Fibroblast of skin of scalp (primary cell): ENCODE measurements around the gene ARHGEF28.

ENCODE experiments used
- DNase-seq: peaks from one replicate; pipeline ENCODE4 v3.0.0-alpha.2; 2013

ARHGEF28 gene

GRCh38 chr5:73942783-73943182, 316.8 kb downstream of the ARHGEF28 start:
- no peak for DNase-seq

GRCh38 chr5:73943397-73943796, 317.4 kb downstream of the ARHGEF28 start:
- DNase-seq, result no peak

GRCh38 chr5:73944581-73944980, 318.6 kb downstream of the ARHGEF28 start:
- no peak for DNase-seq

- no peak for DNase-seq
Measured at GRCh38 chr5:73945505-73945904, 319.5 kb downstream of the ARHGEF28 start.

- DNase-seq, result no peak
Measured at GRCh38 chr5:73946278-73946677, 320.3 kb downstream of the ARHGEF28 start.

GRCh38 chr5:73946919-73947602, 321.1 kb downstream of the ARHGEF28 start:
- DNase-seq, result no peak

GRCh38 chr5:73947906-73948640, 322.1 kb downstream of the ARHGEF28 start:
- DNase-seq, result peak; percentile 88

GRCh38 chr5:73948720-73949119, 322.7 kb downstream of the ARHGEF28 start:
- peak; percentile 55 for DNase-seq

GRCh38 chr5:73950441-73950873, 324.5 kb downstream of the ARHGEF28 start:
- peak; percentile 52 for DNase-seq

GRCh38 chr5:73950912-73951430, 325.0 kb downstream of the ARHGEF28 start:
- DNase-seq, result no peak

GRCh38 chr5:73952872-73953271, 326.9 kb downstream of the ARHGEF28 start:
- DNase-seq, result no peak

- no peak for DNase-seq
Measured at GRCh38 chr5:73954381-73954780, 328.4 kb downstream of the ARHGEF28 start.

GRCh38 chr5:73955271-73955846, 329.4 kb downstream of the ARHGEF28 start:
- DNase-seq, result no peak

- no peak for DNase-seq
Measured at GRCh38 chr5:73957397-73958001, 331.5 kb downstream of the ARHGEF28 start.

- DNase-seq, result no peak
Measured at GRCh38 chr5:73958037-73958436, 332.0 kb downstream of the ARHGEF28 start.

- no peak for DNase-seq
Measured at GRCh38 chr5:73960023-73960422, 334.0 kb downstream of the ARHGEF28 start.

GRCh38 chr5:73960426-73960825, 334.4 kb downstream of the ARHGEF28 start:
- DNase-seq, result no peak

GRCh38 chr5:73962801-73963425, 336.9 kb downstream of the ARHGEF28 start:
- peak; percentile 66 for DNase-seq

- no peak for DNase-seq
Measured at GRCh38 chr5:73964352-73964865, 338.4 kb downstream of the ARHGEF28 start.

- DNase-seq, result no peak
Measured at GRCh38 chr5:73966451-73966850, 340.5 kb downstream of the ARHGEF28 start.

GRCh38 chr5:73967347-73967746, 341.4 kb downstream of the ARHGEF28 start:
- no peak for DNase-seq

GRCh38 chr5:73968246-73968645, 342.2 kb downstream of the ARHGEF28 start:
- no peak for DNase-seq
